ENCODE measurements around the gene ENDOU.
A peak's percentile ranks its signal among the peaks of the same experiment; 100 is the strongest.

Gene ENDOU

GRCh38 chr12:47742253-47742825, 17.0 kb upstream of the ENDOU start:
- peak; percentile 79 for DNase-seq

GRCh38 chr12:47741340-47741703, 16.0 kb upstream of the ENDOU start:
- peak; percentile 54 for DNase-seq

- DNase-seq, result no peak
Measured at GRCh38 chr12:47740606-47741339, 15.5 kb upstream of the ENDOU start.

GRCh38 chr12:47739979-47740378, 14.7 kb upstream of the ENDOU start:
- DNase-seq, result no peak

- DNase-seq, result no peak
Measured at GRCh38 chr12:47739297-47739696, 14.0 kb upstream of the ENDOU start.

- DNase-seq, result no peak
Measured at GRCh38 chr12:47737936-47738594, 12.8 kb upstream of the ENDOU start.

- no peak for DNase-seq
Measured at GRCh38 chr12:47736877-47737676, 11.8 kb upstream of the ENDOU start.

- DNase-seq, result no peak
Measured at GRCh38 chr12:47736216-47736615, 10.9 kb upstream of the ENDOU start.

- no peak for DNase-seq
Measured at GRCh38 chr12:47735649-47736048, 10.4 kb upstream of the ENDOU start.

- DNase-seq, result no peak
Measured at GRCh38 chr12:47734725-47735480, 9.6 kb upstream of the ENDOU start.

- no peak for DNase-seq
Measured at GRCh38 chr12:47733142-47733541, 7.9 kb upstream of the ENDOU start.

GRCh38 chr12:47732504-47732903, 7.2 kb upstream of the ENDOU start:
- no peak for DNase-seq

- DNase-seq, result no peak
Measured at GRCh38 chr12:47731723-47732122, 6.4 kb upstream of the ENDOU start.

GRCh38 chr12:47730341-47730744, 5.1 kb upstream of the ENDOU start:
- no peak for DNase-seq

- DNase-seq, result no peak
Measured at GRCh38 chr12:47729233-47729632, 3.9 kb upstream of the ENDOU start.

GRCh38 chr12:47725893-47726292, 603 bp upstream of the ENDOU start:
- no peak for DNase-seq

GRCh38 chr12:47722941-47723631, 2.2 kb downstream of the ENDOU start:
- DNase-seq, result no peak

- DNase-seq, result no peak
Measured at GRCh38 chr12:47722136-47722834, 3.0 kb downstream of the ENDOU start.

GRCh38 chr12:47721431-47721973, 3.8 kb downstream of the ENDOU start:
- DNase-seq, result no peak

GRCh38 chr12:47718531-47718930, 6.8 kb downstream of the ENDOU start:
- DNase-seq, result no peak

Data from activated CD4-positive, alpha-beta T cell treated with anti-CD3 and anti-CD28 coated beads, Interleukin-10, Interleukin-2, amounts not matched to agents 100 ng/mL and 50 ng/mL, durations not matched to agents 16 hours and 8 hours (primary cell).